Epithelial cell of alveolus of lung (primary cell): Measurements from ENCODE around the gene RFT1. TPM values are rescaled to one million over a fixed set of nuclear protein-coding genes. Genes with fewer than 3 reads are reported as not detected.

ENCODE experiments used
- total RNA-seq: library from RNA; depleted of rRNA; stranded (reverse); fragments of >200 nt; gene quantifications from 2 replicates; pipeline ENCODE4 v1.2.1, GENCODE V29; 2015

RFT1 gene
- total RNA-seq = 15.9 and 25.7 TPM in 2 replicates

GRCh38 chr3:53130179-53131061 lies at the start of gene RFT1:
RFT1 (minus strand) TSS chr3:53130435; CDS start chr3:53130400, 35 bp downstream.

DNA sequence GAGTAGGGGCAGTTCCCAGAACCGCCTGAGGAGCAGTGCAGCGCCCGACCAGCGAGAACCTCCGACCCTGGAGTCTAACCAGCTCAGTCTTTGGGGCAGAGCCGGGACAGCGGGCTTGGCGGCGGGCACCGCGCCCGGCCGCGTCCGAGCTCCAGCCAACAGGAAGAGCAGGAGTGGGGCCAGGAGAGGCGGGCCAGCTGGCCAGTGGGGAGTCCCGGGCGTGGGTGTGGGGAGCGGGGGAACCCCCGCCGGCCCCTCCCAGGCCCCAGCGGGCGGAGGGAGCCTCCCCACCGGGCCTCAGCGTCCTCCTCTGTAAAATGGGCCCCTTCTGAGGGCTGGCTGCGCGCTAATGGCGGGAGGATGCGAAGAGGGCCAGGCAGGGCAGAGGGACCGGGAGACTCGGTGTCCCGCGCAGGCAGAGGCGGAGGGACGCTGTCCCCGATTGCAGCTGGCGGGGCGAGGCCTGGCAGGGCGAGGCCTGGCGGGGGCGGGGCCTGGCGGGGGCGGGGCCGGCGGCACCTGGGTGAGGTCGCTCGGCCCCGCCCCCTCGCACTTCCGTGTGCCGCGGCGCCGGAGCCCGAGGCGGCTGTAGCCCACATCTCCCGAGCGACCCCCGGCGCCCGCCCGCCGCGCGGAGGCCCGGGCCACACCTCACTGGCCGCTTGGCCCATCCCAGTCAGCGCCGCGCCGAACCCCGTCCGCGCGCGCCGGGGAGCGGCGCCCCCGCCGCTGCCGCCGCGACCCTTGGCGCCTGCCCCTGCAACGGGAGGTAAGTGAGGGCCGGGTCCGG lies 30.6 kb upstream of the RFT1 start, which contains the start of gene PRKCD:
PRKCD (plus strand) TSS at position 550 of the 790 bp plus-strand sequence. CDS start 17,214 bp downstream, outside the sequence.

DNA sequence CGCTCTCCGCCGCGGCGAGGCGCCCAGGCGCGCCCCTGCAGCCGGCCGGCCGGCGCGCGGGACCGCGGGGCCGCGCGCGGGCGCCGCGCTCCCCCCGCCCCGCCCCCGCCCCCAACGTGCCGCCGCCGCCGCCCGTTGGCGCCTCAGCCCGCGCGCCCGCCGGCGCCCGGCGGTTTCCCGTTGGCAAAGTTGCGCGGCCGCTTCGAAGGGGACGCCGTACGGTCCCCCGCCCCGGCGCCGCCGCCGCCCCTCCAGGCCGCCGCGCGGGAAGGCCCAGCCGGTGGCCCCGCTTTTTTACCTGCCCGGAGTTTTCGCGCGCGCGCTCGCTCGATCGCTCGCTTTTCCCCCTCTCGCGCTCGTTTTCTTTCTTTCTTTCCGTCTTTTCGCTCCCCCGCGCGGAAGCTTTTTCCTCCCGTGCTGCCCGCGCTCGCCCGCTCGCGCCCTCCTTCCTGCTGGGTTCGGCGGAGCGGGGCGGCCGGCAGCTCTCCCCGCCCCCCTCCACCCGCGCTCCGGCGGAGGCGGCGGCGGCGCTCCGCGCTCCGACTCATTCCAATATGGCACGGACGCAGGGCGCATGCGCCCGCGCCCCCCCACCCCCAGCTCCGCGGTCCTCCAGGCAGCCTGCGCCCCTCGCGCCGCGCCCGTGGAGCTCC lies 84.6 kb downstream of the RFT1 start, which contains the start of gene SFMBT1:
SFMBT1 (minus strand) TSS at position 556 of the 653 bp plus-strand sequence. CDS start 76,945 bp downstream, outside the sequence.

Other genes starting within 250 kb of the RFT1 start
- 10.9 and 12.9 TPM in 2 replicates for gene STIMATE, start 232.9 kb downstream of the RFT1 start, total RNA-seq
- 1.0 and 3.2 TPM in 2 replicates for gene SFMBT1, start 84.4 kb downstream of the RFT1 start, total RNA-seq
- 3.9 and 4.2 TPM in 2 replicates for gene PRKCD, start 30.8 kb upstream of the RFT1 start, total RNA-seq
- 576 TPM in 2 replicates for gene TKT, start 125.6 kb upstream of the RFT1 start, total RNA-seq
- gene DCP1A, start 217.1 kb upstream of the RFT1 start, total RNA-seq = 11.9 and 18.4 TPM in 2 replicates